ENCODE data around the gene PEX10. TPM values are rescaled to one million over a fixed set of nuclear protein-coding genes. Genes with fewer than 3 reads are reported as not detected.

The PEX10 gene
- 22.2 and 27.0 TPM in 2 replicates for total RNA-seq

DNA sequence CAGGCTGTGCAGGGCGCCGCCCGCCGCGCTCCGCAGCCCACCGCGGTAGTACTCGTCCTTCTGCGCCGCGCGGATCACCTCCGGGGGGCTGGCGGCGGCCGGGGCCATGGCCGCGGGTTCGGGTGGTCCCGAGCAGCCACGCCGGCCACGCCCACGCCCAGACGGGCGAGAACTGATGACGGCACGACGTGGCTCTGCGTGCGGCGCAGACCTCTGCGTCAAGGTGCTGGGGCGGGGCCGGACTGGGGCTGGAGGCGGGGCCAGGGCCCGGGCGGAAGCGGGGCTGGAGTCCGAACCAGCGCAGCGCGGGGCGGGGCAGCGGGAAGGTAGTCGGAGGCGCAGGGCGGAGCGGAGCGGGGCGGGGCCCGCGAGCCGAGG lies at the start of gene PEX10:
Gene PEX10 (minus strand): TSS at position 170 of the 378 bp plus-strand sequence. CDS start 62 bp downstream, at position 108.

DNA sequence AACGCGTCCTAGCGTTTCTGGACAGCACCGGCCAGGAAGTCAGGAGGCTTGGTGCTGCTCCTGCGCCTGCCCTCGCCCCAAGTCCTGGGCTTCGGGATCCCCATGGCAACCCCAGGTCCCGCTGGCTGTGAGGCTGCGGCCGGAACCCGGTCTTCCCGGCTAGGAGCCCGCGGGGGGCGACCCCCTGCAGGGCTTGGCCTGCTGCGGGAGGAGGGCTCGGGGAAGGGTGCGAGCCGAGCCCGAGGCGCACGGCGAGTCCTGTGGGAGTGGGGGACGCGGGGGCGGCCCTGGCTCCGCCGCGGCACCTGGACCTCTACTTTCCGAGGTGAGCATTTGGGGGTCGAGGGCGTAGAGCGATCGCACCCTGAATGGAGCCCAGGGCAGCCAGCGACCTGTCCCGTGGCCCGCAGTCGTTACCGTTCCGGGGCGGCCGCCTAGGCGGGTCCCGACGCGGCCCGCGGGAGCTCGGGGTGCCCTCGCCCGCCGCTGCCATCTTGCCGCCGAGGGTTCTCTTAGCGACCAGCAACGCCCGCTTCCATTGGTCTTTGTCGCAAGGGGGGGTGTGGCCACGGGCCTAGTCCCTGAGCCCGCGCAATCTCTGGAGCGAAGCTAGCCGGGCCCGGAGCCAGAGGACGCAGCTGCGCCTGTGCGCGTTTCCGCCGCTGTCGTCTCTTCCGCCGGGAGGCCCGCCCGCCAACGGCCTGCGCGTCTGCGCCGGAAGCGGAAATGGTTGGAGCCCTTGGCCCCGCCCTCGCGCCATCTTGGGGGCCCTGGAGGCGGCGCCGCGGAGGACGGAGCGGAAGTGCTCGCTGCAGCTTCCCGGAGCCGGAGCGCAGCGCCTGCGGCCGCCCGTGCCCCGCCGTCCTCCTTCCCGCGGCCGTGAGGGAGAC lies 21.1 kb downstream of the PEX10 start, which contains the start of the genes MORN1 and RER1:
Gene MORN1 (minus strand): TSS at position 514 of the 890 bp plus-strand sequence. CDS start 21 bp downstream, at position 493.
Gene RER1 (plus strand): TSS at position 801 of the 890 bp plus-strand sequence. CDS start 3,950 bp downstream, outside the sequence.

Other genes with a start within 250 kb of the PEX10 start
- gene FAAP20, start 217.8 kb downstream of the PEX10 start, total RNA-seq, result 32.1 and 32.9 TPM in 2 replicates
- 62.8 and 70.0 TPM in 2 replicates for gene SKI, start 184.2 kb downstream of the PEX10 start, total RNA-seq
- gene MORN1, start 21.0 kb downstream of the PEX10 start, total RNA-seq, result 4.7 and 5.7 TPM in 2 replicates
- gene RER1, start 20.7 kb downstream of the PEX10 start, total RNA-seq, result 96.5 and 119 TPM in 2 replicates
- not detected in 2 replicates for gene PLCH2, start 63.7 kb upstream of the PEX10 start, total RNA-seq
- 20.5 and 25.7 TPM in 2 replicates for gene PANK4, start 114.0 kb upstream of the PEX10 start, total RNA-seq
- not detected in 2 replicates for gene HES5, start 117.7 kb upstream of the PEX10 start, total RNA-seq
- 15.9 and 23.1 TPM in 2 replicates for gene TNFRSF14, start 143.8 kb upstream of the PEX10 start, total RNA-seq
- gene PRXL2B, start 174.2 kb upstream of the PEX10 start, total RNA-seq, result 10.9 and 20.9 TPM in 2 replicates
- gene MMEL1, start 220.5 kb upstream of the PEX10 start, total RNA-seq, result not detected in 2 replicates

Data from cardiac ventricle fibroblast (primary cell).